ENCODE data around the gene RBCK1. TPM values are rescaled to one million over a fixed set of nuclear protein-coding genes. Genes with fewer than 3 reads are reported as not detected.

RBCK1 gene
- total and polyA plus RNA-seq, 2 donors (not counting 3 experiments of a cell fraction or from before 2014, with no cell fraction given) = 80.4 to 82.7 TPM

DNA sequence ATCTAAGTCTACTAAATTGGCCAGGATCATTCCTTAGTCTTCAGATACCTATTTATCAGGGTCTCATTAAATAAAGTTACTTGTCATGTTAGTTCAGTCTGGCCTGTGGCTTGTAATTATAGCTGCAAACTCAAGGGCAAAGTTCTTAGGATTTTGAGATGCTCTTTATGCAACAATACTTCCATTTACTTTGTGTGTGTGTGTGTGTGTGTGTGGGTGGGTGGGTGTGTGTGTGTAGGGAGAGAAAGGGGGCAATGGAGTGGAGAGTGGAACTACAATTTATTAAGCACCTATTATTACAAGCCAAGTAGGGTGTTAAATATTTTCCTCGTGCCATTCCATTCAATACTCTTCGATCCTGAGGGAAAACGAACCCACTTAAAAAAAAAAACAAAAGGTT is 71.9 kb downstream of the RBCK1 start:
- no peak overlapping the region for H3K4me2 ChIP-seq (ENCODE audit: insufficient read depth, low read length)
- H3K9me1 ChIP-seq (replicated peaks; ENCODE audit: control insufficient read depth, extremely low read depth, insufficient read depth, low read length) = no peaks in the 10 kb centered on the region
- no peaks in the 10 kb centered on the region for H3K27me3 ChIP-seq (ENCODE audit: control insufficient read depth in 2 of 2, insufficient read depth in 2 of 2, low read length in 2 of 2)
- POLR2A ChIA-PET = no interaction called here
- H3K9ac ChIP-seq (replicated peaks; ENCODE audit: extremely low read depth, insufficient read depth, low read length) = no peak overlapping the region
- no peak for TF ChIP-seq JUN (IDR thresholded peaks at IDR 0.05; ENCODE audit: borderline replicate concordance, insufficient read depth, insufficient read length, low read depth)
- dilution Hi-C loops (cut with MboI; ENCODE audit: extremely low pct_ligation_motif_present, low sequenced_read_pairs) (no loop called here), intact Hi-C loops (cut with micrococcal nuclease) (no loop called here)
- no peaks in the 10 kb centered on the region for H3K79me2 ChIP-seq (ENCODE audit: control insufficient read depth, insufficient read depth, low read length)
- peaks cover 5% of the 10 kb centered on the region for H4K20me1 ChIP-seq (replicated peaks; ENCODE audit: control insufficient read depth, extremely low read depth, insufficient read depth, low read length)
- no peak for FAIRE-seq
- no peak overlapping the region for H3K27ac ChIP-seq (ENCODE audit: insufficient read depth, low read depth, low read length)
- H3K9me3 ChIP-seq (replicated peaks; ENCODE audit: control insufficient read depth, insufficient read depth, low read length) = no peaks in the 10 kb centered on the region
- CTCF ChIA-PET = interaction anchor here (0.7 to 2.8 kb wide), 11 partner anchors 9 to 259 kb away, joined by 3 to 29 read pairs (median 3); no protein-coding TSS in a partner anchor
- peaks cover 7% of the 10 kb centered on the region for H3K4me1 ChIP-seq (ENCODE audit: control insufficient read depth, extremely low read depth, insufficient read depth, low read length)
- DNase-seq (ENCODE audit: low read depth, low spot score) = no peak
- H3K4me3 ChIP-seq (replicated peaks in 1 of 3; ENCODE audit: insufficient read depth in 1 of 3, low read depth in 1 of 3, low read length in 3 of 3) = no peak overlapping the region
- no TSS peak for BruUV-seq (replicated peaks)
- H2AFZ ChIP-seq (ENCODE audit: low read depth, low read length) = no peak overlapping the region
- peaks cover 10 to 18% of the 10 kb centered on the region in 2 experiments for H3K36me3 ChIP-seq (ENCODE audit: control insufficient read depth in 2 of 2, extremely low read depth in 1 of 2, insufficient read depth in 2 of 2, low read length in 2 of 2)

DNA sequence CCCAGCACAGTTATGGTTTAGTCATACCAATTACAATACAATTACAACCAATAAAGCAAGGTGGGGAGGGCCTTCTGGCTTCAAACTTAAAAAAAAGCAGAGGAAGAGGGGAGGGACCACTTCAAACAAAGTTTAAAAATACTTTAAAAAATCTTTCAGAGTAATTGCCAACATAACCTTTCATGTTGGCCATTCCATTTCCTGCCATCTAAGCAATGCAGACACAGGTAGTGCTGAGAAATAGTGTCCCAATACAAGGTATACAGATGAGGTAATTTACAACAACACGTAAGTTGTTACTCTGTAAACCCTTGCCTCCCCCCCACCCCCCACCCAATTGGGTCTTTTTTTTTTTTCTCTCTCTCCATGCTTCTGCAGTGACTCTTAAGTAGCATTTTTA is 73.1 kb downstream of the RBCK1 start:
- Histone ChIP-seq H3K9me3 (replicated peaks; ENCODE audit: control insufficient read depth, insufficient read depth, low read length) (no peaks in the 10 kb centered on the region), H4K20me1 (replicated peaks; ENCODE audit: control insufficient read depth, extremely low read depth, insufficient read depth, low read length) (peaks cover 5% of the 10 kb centered on the region), H3K27ac (ENCODE audit: insufficient read depth, low read depth, low read length) (no peak overlapping the region), H3K4me3 (replicated peaks in 1 of 3; ENCODE audit: insufficient read depth in 1 of 3, low read depth in 1 of 3, low read length in 3 of 3) (no peak overlapping the region), H2AFZ (ENCODE audit: low read depth, low read length) (no peak overlapping the region), H3K9me1 (replicated peaks; ENCODE audit: control insufficient read depth, extremely low read depth, insufficient read depth, low read length) (no peaks in the 10 kb centered on the region), H3K27me3 (ENCODE audit: control insufficient read depth in 2 of 2, insufficient read depth in 2 of 2, low read length in 2 of 2) (no peaks in the 10 kb centered on the region), H3K9ac (replicated peaks; ENCODE audit: extremely low read depth, insufficient read depth, low read length) (no peak overlapping the region), H3K4me2 (ENCODE audit: insufficient read depth, low read length) (no peak overlapping the region), H3K36me3 (ENCODE audit: control insufficient read depth in 2 of 2, extremely low read depth in 1 of 2, insufficient read depth in 2 of 2, low read length in 2 of 2) (peaks cover 15 to 18% of the 10 kb centered on the region in 2 experiments), H3K79me2 (ENCODE audit: control insufficient read depth, insufficient read depth, low read length) (no peaks in the 10 kb centered on the region), H3K4me1 (ENCODE audit: control insufficient read depth, extremely low read depth, insufficient read depth, low read length) (peaks cover 7% of the 10 kb centered on the region)
- dilution Hi-C loops (cut with MboI; ENCODE audit: extremely low pct_ligation_motif_present, low sequenced_read_pairs) (no loop called here), intact Hi-C loops (cut with micrococcal nuclease) (no loop called here)
- ChIA-PET POLR2A (no interaction called here), CTCF (interaction anchor here (1.1 kb wide), 1 partner anchor 186 kb away, joined by 3 read pairs; no protein-coding TSS in a partner anchor)
- no TSS peak for BruUV-seq (replicated peaks)
- FAIRE-seq (no peak), DNase-seq (ENCODE audit: low read depth, low spot score) (no peak)
- TF ChIP-seq GATA2 (IDR thresholded peaks at IDR 0.05; ENCODE audit: insufficient read depth, insufficient read length, low read depth, low read length) (no peak), MYC (IDR thresholded peaks at IDR 0.05; ENCODE audit: low read depth, low read length) (no peak), FOS (IDR thresholded peaks at IDR 0.05; ENCODE audit: borderline replicate concordance, insufficient read depth, low read length) (no peak), POLR2A (IDR thresholded peaks at IDR 0.05; ENCODE audit: low read depth, low read length) (no peak), JUN (IDR thresholded peaks at IDR 0.05; ENCODE audit: borderline replicate concordance, insufficient read depth, insufficient read length, low read depth) (no peak), EZH2 (IDR thresholded peaks at IDR 0.05; ENCODE audit: borderline replicate concordance, low read depth, low read length, severe bottlenecking) (no peak), POLR2AphosphoS5 (IDR thresholded peaks at IDR 0.05; ENCODE audit: insufficient read depth, low read depth, low read length) (no peak)
- TF ChIP-seq, protein P1, sequence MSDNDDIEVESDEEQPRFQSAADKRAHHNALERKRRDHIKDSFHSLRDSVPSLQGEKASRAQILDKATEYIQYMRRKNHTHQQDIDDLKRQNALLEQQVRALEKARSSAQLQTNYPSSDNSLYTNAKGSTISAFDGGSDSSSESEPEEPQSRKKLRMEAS (IDR thresholded peaks at IDR 0.05; ENCODE audit: insufficient read depth, insufficient read length) = no peak
- TF ChIP-seq, protein P2, sequence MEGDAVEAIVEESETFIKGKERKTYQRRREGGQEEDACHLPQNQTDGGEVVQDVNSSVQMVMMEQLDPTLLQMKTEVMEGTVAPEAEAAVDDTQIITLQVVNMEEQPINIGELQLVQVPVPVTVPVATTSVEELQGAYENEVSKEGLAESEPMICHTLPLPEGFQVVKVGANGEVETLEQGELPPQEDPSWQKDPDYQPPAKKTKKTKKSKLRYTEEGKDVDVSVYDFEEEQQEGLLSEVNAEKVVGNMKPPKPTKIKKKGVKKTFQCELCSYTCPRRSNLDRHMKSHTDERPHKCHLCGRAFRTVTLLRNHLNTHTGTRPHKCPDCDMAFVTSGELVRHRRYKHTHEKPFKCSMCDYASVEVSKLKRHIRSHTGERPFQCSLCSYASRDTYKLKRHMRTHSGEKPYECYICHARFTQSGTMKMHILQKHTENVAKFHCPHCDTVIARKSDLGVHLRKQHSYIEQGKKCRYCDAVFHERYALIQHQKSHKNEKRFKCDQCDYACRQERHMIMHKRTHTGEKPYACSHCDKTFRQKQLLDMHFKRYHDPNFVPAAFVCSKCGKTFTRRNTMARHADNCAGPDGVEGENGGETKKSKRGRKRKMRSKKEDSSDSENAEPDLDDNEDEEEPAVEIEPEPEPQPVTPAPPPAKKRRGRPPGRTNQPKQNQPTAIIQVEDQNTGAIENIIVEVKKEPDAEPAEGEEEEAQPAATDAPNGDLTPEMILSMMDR (IDR thresholded peaks at IDR 0.05; ENCODE audit: extremely low read depth in 1 of 2, insufficient read depth in 1 of 2, low read depth in 1 of 2, low read length in 2 of 2) = no peak

Measured in endothelial cell of umbilical vein (primary cell).